Measurements from ENCODE around the gene HINT2.

Gene HINT2

GRCh38 chr9:35814106-35814840 lies 569 bp downstream of the HINT2 start:
- Histone ChIP-seq H3K27ac (peak overlapping the region; percentile 89), H3K4me1 (peaks cover 36% of the 10 kb centered on the region), H3K36me3 (no peaks in the 10 kb centered on the region), H3K9ac (peak overlapping the region; percentile 89), H3K4me3 (peak overlapping the region; percentile 79), H3K27me3 (no peaks in the 10 kb centered on the region), H4K20me1 (no peaks in the 10 kb centered on the region), H3K9me3 (no peaks in the 10 kb centered on the region), H3K4me2 (peak overlapping the region; percentile 92)
- TF ChIP-seq Cebpa-rat (IDR thresholded peaks at IDR 0.05), result no peak

GRCh38 chr9:35813434-35814105 lies 1.3 kb downstream of the HINT2 start:
- H3K27ac ChIP-seq, result no peak overlapping the region
- peak overlapping the region; percentile 92 for H3K4me2 ChIP-seq
- no peaks in the 10 kb centered on the region for H3K27me3 ChIP-seq
- H3K9ac ChIP-seq, result no peak overlapping the region
- no peaks in the 10 kb centered on the region for H3K9me3 ChIP-seq
- peak overlapping the region; percentile 79; the same call in 1 of the 2 replicates for H3K4me3 ChIP-seq
- no peaks in the 10 kb centered on the region for H4K20me1 ChIP-seq
- peaks cover 2% of the 10 kb centered on the region; the same call in 1 of the 2 replicates for H3K36me3 ChIP-seq
- TF ChIP-seq Cebpa-rat (IDR thresholded peaks at IDR 0.05), result no peak
- peaks cover 36% of the 10 kb centered on the region for H3K4me1 ChIP-seq

GRCh38 chr9:35812025-35812602 lies 2.7 kb downstream of the HINT2 start, which contains the start of gene SPAG8:
TSS of gene SPAG8 (minus strand) at chr9:35812262. CDS start at chr9:35812147, 115 bp downstream.
- peaks cover 5% of the 10 kb centered on the region; the same call in 1 of the 2 replicates for H3K36me3 ChIP-seq
- peak within 1 kb of the TSS; percentile 92 for H3K4me2 ChIP-seq
- H3K27me3 ChIP-seq, result no peaks in the 10 kb centered on the region
- H3K4me3 ChIP-seq, result peak within 1 kb of the TSS; percentile 64
- H3K9ac ChIP-seq, result peak within 1 kb of the TSS; percentile 63
- H3K9me3 ChIP-seq, result no peaks in the 10 kb centered on the region
- H4K20me1 ChIP-seq, result no peaks in the 10 kb centered on the region
- peak within 1 kb of the TSS; percentile 70 for H3K27ac ChIP-seq
- no peak for TF ChIP-seq Cebpa-rat (IDR thresholded peaks at IDR 0.05)
- peaks cover 36% of the 10 kb centered on the region for H3K4me1 ChIP-seq

- no peaks in the 10 kb centered on the region for H4K20me1 ChIP-seq
- H3K4me2 ChIP-seq, result peak overlapping the region; percentile 92
- peaks cover 36% of the 10 kb centered on the region for H3K4me1 ChIP-seq
- no peaks in the 10 kb centered on the region for H3K27me3 ChIP-seq
- 0 out of 2 replicates have a peak overlapping the region, but pooled peaks have one; percentile 32 for H3K27ac ChIP-seq
- no peak for TF ChIP-seq Cebpa-rat (IDR thresholded peaks at IDR 0.05)
- peaks cover 5% of the 10 kb centered on the region; the same call in 1 of the 2 replicates for H3K36me3 ChIP-seq
- H3K9ac ChIP-seq, result no peak overlapping the region; the same call in 1 of the 2 replicates
- H3K9me3 ChIP-seq, result no peaks in the 10 kb centered on the region
- peak overlapping the region; percentile 64 for H3K4me3 ChIP-seq
These were observed 3.3 kb downstream of the HINT2 start for GRCh38 chr9:35811381-35812024.

- no peak overlapping the region for H3K4me2 ChIP-seq
- peaks cover 13% of the 10 kb centered on the region; the same call in 1 of the 2 replicates for H3K36me3 ChIP-seq
- no peaks in the 10 kb centered on the region for H4K20me1 ChIP-seq
- H3K9ac ChIP-seq, result no peak overlapping the region
- H3K4me3 ChIP-seq, result no peak overlapping the region
- no peaks in the 10 kb centered on the region for H3K9me3 ChIP-seq
- H3K27ac ChIP-seq, result no peak overlapping the region
- peaks cover 3% of the 10 kb centered on the region; the same call in 1 of the 2 replicates for H3K27me3 ChIP-seq
- peaks cover 32% of the 10 kb centered on the region for H3K4me1 ChIP-seq
- no peak for TF ChIP-seq Cebpa-rat (IDR thresholded peaks at IDR 0.05)
These were observed 4.7 kb downstream of the HINT2 start for GRCh38 chr9:35810122-35810521.

GRCh38 chr9:35808433-35808832 lies 6.4 kb downstream of the HINT2 start:
- no peak overlapping the region for H3K4me2 ChIP-seq
- H3K4me1 ChIP-seq, result peaks cover 22% of the 10 kb centered on the region
- no peaks in the 10 kb centered on the region for H4K20me1 ChIP-seq
- H3K4me3 ChIP-seq, result no peak overlapping the region
- no peak for TF ChIP-seq Cebpa-rat (IDR thresholded peaks at IDR 0.05)
- peaks cover 3% of the 10 kb centered on the region; the same call in 1 of the 2 replicates for H3K27me3 ChIP-seq
- no peak overlapping the region for H3K9ac ChIP-seq
- H3K9me3 ChIP-seq, result no peaks in the 10 kb centered on the region
- peaks cover 13% of the 10 kb centered on the region; the same call in 1 of the 2 replicates for H3K36me3 ChIP-seq
- no peak overlapping the region for H3K27ac ChIP-seq

- no peak for TF ChIP-seq Cebpa-rat (IDR thresholded peaks at IDR 0.05)
- no peak overlapping the region for H3K27ac ChIP-seq
- H3K9ac ChIP-seq, result no peak overlapping the region
- peaks cover 3% of the 10 kb centered on the region; the same call in 1 of the 2 replicates for H3K27me3 ChIP-seq
- no peak overlapping the region for H3K4me3 ChIP-seq
- H3K4me2 ChIP-seq, result no peak overlapping the region
- no peaks in the 10 kb centered on the region for H4K20me1 ChIP-seq
- H3K4me1 ChIP-seq, result peaks cover 2% of the 10 kb centered on the region; the same call in 1 of the 2 replicates
- H3K36me3 ChIP-seq, result peaks cover 13% of the 10 kb centered on the region; the same call in 1 of the 2 replicates
- H3K9me3 ChIP-seq, result no peaks in the 10 kb centered on the region
These were observed 8.7 kb downstream of the HINT2 start for GRCh38 chr9:35806101-35806500.

- no peaks in the 10 kb centered on the region for H3K9me3 ChIP-seq
- H3K4me1 ChIP-seq, result no peaks in the 10 kb centered on the region
- no peak for TF ChIP-seq Cebpa-rat (IDR thresholded peaks at IDR 0.05)
- no peak overlapping the region for H3K27ac ChIP-seq
- H3K4me2 ChIP-seq, result no peak overlapping the region
- H3K27me3 ChIP-seq, result peaks cover 3% of the 10 kb centered on the region; the same call in 1 of the 2 replicates
- no peak overlapping the region for H3K4me3 ChIP-seq
- peaks cover 11% of the 10 kb centered on the region; the same call in 1 of the 2 replicates for H3K36me3 ChIP-seq
- H4K20me1 ChIP-seq, result no peaks in the 10 kb centered on the region
- no peak overlapping the region for H3K9ac ChIP-seq
These were observed 13.3 kb downstream of the HINT2 start for GRCh38 chr9:35801328-35802128.
